HEK293 (cell line): ENCODE data around the gene TAPBPL.
A peak's percentile ranks its signal among the peaks of the same experiment; 100 is the strongest.

Experiments
- CTCF ChIA-PET: fragments of 350-600 bp; formaldehyde crosslinking; extraction: SDS; loops from one replicate; lab custom pipeline; 2021; ENCODE audit warnings: antibody characterized with exemption; lab: Yijun Ruan, JAX
- POLR2A ChIA-PET: fragments of 300-600 bp; formaldehyde crosslinking; extraction: SDS; loops from one replicate; lab custom pipeline; 2020; ENCODE audit warnings: antibody characterized with exemption, inconsistent platforms; lab: Yijun Ruan, JAX
- H3K27ac ChIP-seq: fragments of 200-500 bp; sonication (Bioruptor generic); 2 replicates; pipeline ENCODE4 v1.5.1; 2014; ENCODE audit warnings: low read depth, low read length, control low read depth, inconsistent platforms; ENCODE audit errors: extremely low read depth
- H3K36me3 ChIP-seq, 2 experiments: fragments of 200-500 bp in 1 of 2; sonication (Bioruptor generic) in 1 of 2; 1 replicate in 1 of 2; 2 replicates in 1 of 2; pipeline ENCODE4 v1.5.1; 2014 to 2017; ENCODE audit warnings: inconsistent platforms in 2 of 2, low read length in 2 of 2; ENCODE audit not compliant: control insufficient read depth in 2 of 2, insufficient read depth in 1 of 2
- H3K4me1 ChIP-seq: fragments of 200-500 bp; sonication (Bioruptor generic); 2 replicates; pipeline ENCODE4 v1.5.1; 2014; ENCODE audit warnings: mild to moderate bottlenecking, low read length, inconsistent platforms; ENCODE audit not compliant: control insufficient read depth, insufficient read depth
- H3K4me3 ChIP-seq: 2 replicates; pipeline ENCODE4 v1.5.1; 2011; ENCODE audit warnings: low read depth, mild to moderate bottlenecking, control low read depth, low read length, moderate library complexity
- H3K9me3 ChIP-seq: fragments of 200-500 bp; sonication (Bioruptor generic); 2 replicates; pipeline ENCODE4 v1.5.1; 2014; ENCODE audit warnings: low read depth, low read length, inconsistent platforms; ENCODE audit not compliant: control insufficient read depth, insufficient read depth
- BCL6B ChIP-seq: fragments of 450-650 bp; formaldehyde crosslinking; IDR thresholded peaks from 2 replicates; pipeline ENCODE4 v1.5.1; 2017; ENCODE audit warnings: missing biosample characterization, missing genetic modification characterization
- YY1 ChIP-seq: fragments of 450-650 bp; formaldehyde crosslinking; IDR thresholded peaks from 2 replicates; pipeline ENCODE4 v1.5.1; 2018; ENCODE audit warnings: missing biosample characterization, missing genetic modification characterization
- YY2 ChIP-seq: fragments of 450-650 bp; formaldehyde crosslinking; IDR thresholded peaks from 2 replicates; pipeline ENCODE4 v1.5.1; 2016; ENCODE audit warnings: missing biosample characterization, missing genetic modification characterization
- ZBTB17 ChIP-seq: fragments of 450-650 bp; formaldehyde crosslinking; IDR thresholded peaks from 2 replicates; pipeline ENCODE4 v1.5.1; 2016; ENCODE audit warnings: missing biosample characterization, missing genetic modification characterization
- ZEB2 ChIP-seq: fragments of 450-650 bp; formaldehyde crosslinking; IDR thresholded peaks from 2 replicates; pipeline ENCODE4 v1.5.1; 2016; ENCODE audit warnings: missing biosample characterization, missing genetic modification characterization
- ZIC2 ChIP-seq: fragments of 450-650 bp; formaldehyde crosslinking; IDR thresholded peaks from 2 replicates; pipeline ENCODE4 v1.5.1; 2016; ENCODE audit warnings: missing biosample characterization, missing genetic modification characterization
- ZNF155 ChIP-seq: fragments of 450-650 bp; formaldehyde crosslinking; IDR thresholded peaks from 2 replicates; pipeline ENCODE4 v1.5.1; 2016; ENCODE audit warnings: missing biosample characterization, missing genetic modification characterization
- ZNF214 ChIP-seq: fragments of 450-650 bp; formaldehyde crosslinking; IDR thresholded peaks from 2 replicates; pipeline ENCODE4 v1.5.1; 2017; ENCODE audit warnings: missing biosample characterization, mild to moderate bottlenecking, missing genetic modification characterization, borderline replicate concordance
- ZNF266 ChIP-seq: fragments of 450-650 bp; formaldehyde crosslinking; IDR thresholded peaks from 2 replicates; pipeline ENCODE4 v1.5.1; 2016; ENCODE audit warnings: missing biosample characterization, missing genetic modification characterization, low read depth
- ZNF274 ChIP-seq, 2 experiments: fragments of 200-500 bp in 1 of 2; fragments of 450-650 bp in 1 of 2; sonication (Bioruptor generic) in 1 of 2; formaldehyde crosslinking in 1 of 2; IDR thresholded peaks; 2 replicates each; pipeline versions ENCODE4 v1.5.1 to v1.6.1; 2014 to 2016; ENCODE audit warnings: borderline replicate concordance in 1 of 2, inconsistent platforms in 1 of 2, low read length in 1 of 2, missing biosample characterization in 1 of 2, missing genetic modification characterization in 1 of 2
- ZNF335 ChIP-seq: fragments of 450-650 bp; formaldehyde crosslinking; conservative IDR thresholded peaks from 2 replicates; pipeline ENCODE4 v1.5.1; 2016; ENCODE audit warnings: missing biosample characterization, missing genetic modification characterization
- ZNF398 ChIP-seq: fragments of 450-650 bp; formaldehyde crosslinking; IDR thresholded peaks from 2 replicates; pipeline ENCODE4 v1.5.1; 2017; ENCODE audit warnings: missing biosample characterization, missing genetic modification characterization
- ZNF449 ChIP-seq: fragments of 450-650 bp; formaldehyde crosslinking; IDR thresholded peaks from 2 replicates; pipeline ENCODE4 v1.5.1; 2017; ENCODE audit warnings: missing biosample characterization, mild to moderate bottlenecking, missing genetic modification characterization, moderate library complexity
- ZNF48 ChIP-seq: fragments of 450-650 bp; formaldehyde crosslinking; IDR thresholded peaks from 2 replicates; pipeline ENCODE4 v1.5.1; 2016; ENCODE audit warnings: missing biosample characterization, missing genetic modification characterization
- ZNF585B ChIP-seq: fragments of 450-650 bp; formaldehyde crosslinking; IDR thresholded peaks from 2 replicates; pipeline ENCODE4 v1.5.1; 2016; ENCODE audit warnings: missing biosample characterization, missing genetic modification characterization
- ZNF600 ChIP-seq: fragments of 450-650 bp; formaldehyde crosslinking; IDR thresholded peaks from 2 replicates; pipeline ENCODE4 v1.5.1; 2016; ENCODE audit warnings: missing biosample characterization, missing genetic modification characterization
- ZNF621 ChIP-seq: fragments of 450-650 bp; formaldehyde crosslinking; IDR thresholded peaks from 2 replicates; pipeline ENCODE4 v1.5.1; 2017; ENCODE audit warnings: missing biosample characterization, missing genetic modification characterization
- ZNF701 ChIP-seq: fragments of 450-650 bp; formaldehyde crosslinking; IDR thresholded peaks from 2 replicates; pipeline ENCODE4 v1.5.1; 2016; ENCODE audit warnings: missing biosample characterization, missing genetic modification characterization
- TF ChIP-seq, protein P1 (sequence below): fragments of 450-650 bp; formaldehyde crosslinking; IDR thresholded peaks from 2 replicates; pipeline ENCODE4 v1.5.1; 2016; ENCODE audit warnings: missing biosample characterization, missing genetic modification characterization

Gene TAPBPL

DNA sequence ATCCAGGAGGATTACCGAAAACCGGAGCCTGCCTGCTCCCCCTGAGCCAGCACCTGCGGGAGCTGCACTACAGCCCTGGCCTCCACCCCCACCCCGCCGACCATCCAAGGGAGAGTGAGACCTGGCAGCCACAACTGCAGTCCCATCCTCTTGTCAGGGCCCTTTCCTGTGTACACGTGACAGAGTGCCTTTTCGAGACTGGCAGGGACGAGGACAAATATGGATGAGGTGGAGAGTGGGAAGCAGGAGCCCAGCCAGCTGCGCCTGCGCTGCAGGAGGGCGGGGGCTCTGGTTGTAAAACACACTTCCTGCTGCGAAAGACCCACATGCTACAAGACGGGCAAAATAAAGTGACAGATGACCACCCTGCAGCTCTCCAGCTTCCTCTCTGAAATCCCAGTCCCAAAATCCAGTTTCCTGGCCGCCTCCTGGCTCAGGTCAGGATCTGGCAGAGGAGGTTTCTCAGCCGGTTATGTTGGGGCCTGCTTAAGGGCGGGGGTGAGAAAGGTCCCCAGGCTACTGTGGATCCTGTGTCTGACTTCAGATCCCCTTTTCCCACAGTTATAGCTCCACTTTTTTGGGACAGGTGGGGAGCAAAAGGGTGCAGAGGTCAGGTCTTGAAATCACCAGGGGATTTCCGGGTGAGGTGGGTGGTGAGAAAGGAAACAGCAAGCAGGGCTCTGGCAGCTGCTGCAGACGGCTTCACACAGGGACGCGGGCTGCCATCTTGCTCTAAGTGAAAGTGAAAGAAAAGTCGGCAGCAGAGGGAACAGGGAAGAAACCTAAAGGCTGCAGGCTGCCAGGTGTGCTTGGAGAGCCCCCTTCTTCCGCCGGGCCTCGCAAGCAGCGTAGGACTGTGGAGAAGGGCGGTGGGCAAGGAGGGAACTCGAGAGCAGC is at the start of gene TAPBPL:
TAPBPL (plus strand) TSS at position 695 of the 897 bp plus-strand sequence. CDS start 207 bp downstream, outside the sequence.
- Histone ChIP-seq H3K4me1 (no peaks in the 10 kb centered on the region), H3K36me3 (no peaks in the 10 kb centered on the region), H3K4me3 (no peak within 1 kb of the TSS), H3K27ac (no peak within 1 kb of the TSS), H3K9me3 (no peaks in the 10 kb centered on the region)
- TF ChIP-seq ZBTB17 (peak; percentile 67), ZNF335 (tag by site-specific recombination) (peak; percentile 96), ZNF214 (tag by site-specific recombination) (no peak), YY2 (tag by site-specific recombination) (0 out of 2 replicates have a peak, but pooled peaks have one; percentile 56), ZNF600 (tag by site-specific recombination) (0 out of 2 replicates have a peak, but pooled peaks have one; percentile 33), ZIC2 (tag by site-specific recombination) (0 out of 2 replicates have a peak, but pooled peaks have one; percentile 11)
- CTCF ChIA-PET = interaction anchor here (1.1 to 2.4 kb wide), 3 partner anchors 12 to 114 kb away, joined by 3 to 12 read pairs (median 3); no protein-coding TSS in a partner anchor
- POLR2A ChIA-PET = interaction anchor here (0.6 to 2.4 kb wide), 3 partner anchors 14 to 39 kb away, joined by 3 to 7 read pairs (median 4); partner anchors contain the start of gene VAMP1

DNA sequence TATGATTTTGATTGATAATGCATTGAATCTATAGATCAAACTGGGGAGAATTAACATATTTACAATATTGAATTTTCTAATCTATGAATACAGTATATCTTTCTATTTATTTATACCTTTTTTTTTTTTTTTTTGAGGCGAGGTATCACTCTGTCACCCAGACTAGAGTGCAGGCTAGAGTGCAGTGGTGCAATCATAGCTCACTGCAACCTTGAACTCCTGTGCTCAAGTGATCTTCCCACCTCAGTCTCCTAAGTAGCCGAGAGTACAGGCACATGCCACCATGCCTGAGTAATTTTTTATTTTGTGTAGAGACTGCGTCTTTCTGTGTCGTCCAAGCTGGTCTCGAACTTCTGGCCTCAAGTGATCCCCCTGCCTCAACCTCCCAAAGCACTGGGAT is 47.5 kb upstream of the TAPBPL start:
- no peaks in the 10 kb centered on the region for H3K4me1 ChIP-seq
- ChIA-PET POLR2A (interaction anchor here (0.7 kb wide), 1 partner anchor 9 kb away, joined by 3 read pairs; no protein-coding TSS in a partner anchor), CTCF (interaction anchor here (0.6 to 1.1 kb wide), 3 partner anchors 37 to 377 kb away, joined by 3 to 5 read pairs (median 3); no protein-coding TSS in a partner anchor)
- H3K9me3 ChIP-seq = no peaks in the 10 kb centered on the region
- H3K4me3 ChIP-seq = no peak overlapping the region
- H3K36me3 ChIP-seq = no peaks in the 10 kb centered on the region
- H3K27ac ChIP-seq = no peak overlapping the region
- TF ChIP-seq ZNF621 (tag by site-specific recombination) = no peak
- TF ChIP-seq ZNF449 (tag by site-specific recombination) = no peak
- no peak for TF ChIP-seq ZNF214 (tag by site-specific recombination)
- no peak for TF ChIP-seq ZNF274 (IDR thresholded peaks at IDR 0.05; ENCODE audit: low read length)
- TF ChIP-seq ZNF274 (tag by site-specific recombination; IDR thresholded peaks at IDR 0.05; ENCODE audit: borderline replicate concordance) = no peak
- no peak for TF ChIP-seq ZNF266 (tag by site-specific recombination)
- no peak for TF ChIP-seq ZNF48 (tag by site-specific recombination)
- no peak for TF ChIP-seq YY1 (tag by site-specific recombination)
- TF ChIP-seq BCL6B (tag by site-specific recombination) = no peak
- TF ChIP-seq ZNF398 (tag by site-specific recombination) = no peak
- TF ChIP-seq ZNF701 (tag by site-specific recombination) = no peak
- no peak for TF ChIP-seq ZNF155 (tag by site-specific recombination)
- TF ChIP-seq, protein P1, sequence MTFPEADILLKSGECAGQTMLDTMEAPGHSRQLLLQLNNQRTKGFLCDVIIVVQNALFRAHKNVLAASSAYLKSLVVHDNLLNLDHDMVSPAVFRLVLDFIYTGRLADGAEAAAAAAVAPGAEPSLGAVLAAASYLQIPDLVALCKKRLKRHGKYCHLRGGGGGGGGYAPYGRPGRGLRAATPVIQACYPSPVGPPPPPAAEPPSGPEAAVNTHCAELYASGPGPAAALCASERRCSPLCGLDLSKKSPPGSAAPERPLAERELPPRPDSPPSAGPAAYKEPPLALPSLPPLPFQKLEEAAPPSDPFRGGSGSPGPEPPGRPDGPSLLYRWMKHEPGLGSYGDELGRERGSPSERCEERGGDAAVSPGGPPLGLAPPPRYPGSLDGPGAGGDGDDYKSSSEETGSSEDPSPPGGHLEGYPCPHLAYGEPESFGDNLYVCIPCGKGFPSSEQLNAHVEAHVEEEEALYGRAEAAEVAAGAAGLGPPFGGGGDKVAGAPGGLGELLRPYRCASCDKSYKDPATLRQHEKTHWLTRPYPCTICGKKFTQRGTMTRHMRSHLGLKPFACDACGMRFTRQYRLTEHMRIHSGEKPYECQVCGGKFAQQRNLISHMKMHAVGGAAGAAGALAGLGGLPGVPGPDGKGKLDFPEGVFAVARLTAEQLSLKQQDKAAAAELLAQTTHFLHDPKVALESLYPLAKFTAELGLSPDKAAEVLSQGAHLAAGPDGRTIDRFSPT (tag by site-specific recombination) = no peak
- no peak for TF ChIP-seq ZEB2 (tag by site-specific recombination)
- no peak for TF ChIP-seq ZNF585B (tag by site-specific recombination)
